ENCODE results near the gene DAP3.
"Not testable (repeated sequence)": the region's sequence is repeated elsewhere in the genome, so short reads cannot be mapped to it uniquely, and the experiment has no call there.

DAP3 gene

DNA sequence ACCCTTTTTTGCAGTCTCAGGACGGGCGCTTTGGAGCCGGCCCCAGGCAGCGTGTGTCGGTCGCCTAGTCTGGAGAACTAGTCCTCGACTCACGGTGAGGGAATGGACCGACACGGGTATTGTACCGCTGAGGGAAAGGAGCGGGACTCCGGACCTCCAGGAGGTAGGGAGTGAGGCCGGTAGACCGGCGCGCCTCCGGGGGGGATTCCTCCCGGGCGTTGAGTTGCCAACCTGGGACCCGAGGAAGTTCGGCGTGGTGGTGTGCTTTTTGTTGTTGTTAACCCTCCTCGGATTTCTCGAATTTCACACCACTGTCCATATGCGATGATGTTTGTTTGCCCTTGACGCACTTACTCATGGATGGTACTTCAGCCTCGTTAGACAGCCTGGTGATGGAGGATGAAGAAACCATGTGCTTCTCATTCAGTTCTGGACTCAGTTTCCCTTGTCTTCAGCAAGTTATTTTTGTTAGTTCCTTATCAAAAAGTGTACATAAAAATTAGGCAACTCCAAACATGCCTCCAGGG lies at the start of gene DAP3:
DAP3 (plus strand) TSS at position 11 of the 527 bp plus-strand sequence. CDS start 20,689 bp downstream, outside the sequence.
- not testable (repeated sequence) for DNase-seq

- DNase-seq, result no peak
Observed at GRCh38 chr1:155640367-155640766, 48.5 kb upstream of the DAP3 start.

DNA sequence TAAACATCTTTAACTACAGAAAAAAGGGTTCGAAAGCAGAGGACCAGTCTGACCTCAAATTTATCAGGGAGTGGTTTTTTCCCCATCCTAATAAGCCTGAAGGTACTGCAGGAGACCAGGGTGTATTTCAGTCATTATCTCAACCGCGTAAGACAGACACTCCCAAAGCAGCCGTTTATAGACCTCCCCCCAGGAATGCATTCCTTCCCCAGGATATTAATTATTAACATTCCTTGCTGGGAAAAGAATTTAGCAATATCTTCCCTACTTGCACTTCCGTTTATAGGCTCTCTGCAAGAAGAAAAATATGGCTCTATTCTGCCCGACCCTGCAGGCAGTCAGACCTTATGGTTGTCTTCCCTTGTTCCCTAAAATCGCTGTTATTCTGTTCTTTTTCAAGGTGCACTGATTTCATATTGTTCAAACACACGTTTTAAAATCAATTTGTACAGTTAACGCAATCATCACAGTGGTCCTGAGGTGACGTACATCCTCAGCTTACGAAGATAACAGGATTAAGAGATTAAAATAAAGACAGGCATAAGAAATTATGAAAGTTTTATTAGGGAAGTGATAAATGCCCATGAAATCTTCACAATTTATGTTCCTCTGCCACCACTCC lies 46.2 kb upstream of the DAP3 start:
- not testable (repeated sequence) for DNase-seq

- DNase-seq, result no peak
Observed at GRCh38 chr1:155643230-155643629, 45.7 kb upstream of the DAP3 start.

DNA sequence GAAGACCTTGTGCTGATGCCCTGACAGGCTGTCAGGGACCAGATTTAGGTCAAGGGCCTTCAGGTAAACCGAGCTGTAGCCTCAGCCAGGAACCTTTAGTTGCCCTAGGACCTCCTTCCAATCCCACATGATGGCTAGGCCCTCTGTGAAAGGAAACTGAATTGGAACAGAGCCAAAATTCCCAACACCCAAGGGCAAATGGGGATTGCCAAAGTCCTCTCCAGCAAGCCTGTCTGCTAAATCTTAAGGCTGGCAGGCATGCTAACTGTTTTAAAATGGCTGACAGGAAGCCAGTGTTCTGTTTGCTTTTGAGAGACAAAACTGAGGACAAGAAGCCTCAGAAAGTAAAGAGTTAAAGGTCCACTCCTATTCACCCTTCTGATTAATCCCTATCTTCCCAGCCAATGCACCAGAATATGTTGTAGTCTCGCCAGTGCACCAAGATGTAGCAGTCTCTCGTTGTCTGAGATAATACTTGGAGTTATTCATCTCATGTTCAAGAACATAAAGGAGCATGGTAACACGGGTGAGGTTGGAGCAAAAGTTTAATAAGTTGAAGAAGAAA lies 43.8 kb upstream of the DAP3 start:
- no peak for DNase-seq

DNA sequence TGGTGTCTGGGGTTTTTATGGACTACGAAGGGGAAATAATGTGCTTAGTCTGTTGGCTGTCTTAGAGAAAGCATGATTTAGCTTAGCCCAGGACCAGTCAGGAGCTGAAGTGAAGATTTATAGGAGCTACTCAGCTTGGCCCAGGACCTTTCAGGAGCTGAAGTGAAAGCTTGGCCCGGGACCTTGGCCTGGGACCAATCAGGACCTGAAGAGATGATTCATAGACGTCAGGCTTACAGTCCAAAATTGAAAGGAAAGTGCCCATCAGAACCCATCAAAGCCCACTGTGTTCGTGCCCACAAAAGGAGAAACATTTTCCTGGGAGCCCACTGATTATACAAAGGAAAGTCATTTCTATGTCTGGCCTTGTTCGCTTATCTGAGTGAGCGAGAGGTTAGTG lies 43.2 kb upstream of the DAP3 start:
- DNase-seq, result no peak

DNA sequence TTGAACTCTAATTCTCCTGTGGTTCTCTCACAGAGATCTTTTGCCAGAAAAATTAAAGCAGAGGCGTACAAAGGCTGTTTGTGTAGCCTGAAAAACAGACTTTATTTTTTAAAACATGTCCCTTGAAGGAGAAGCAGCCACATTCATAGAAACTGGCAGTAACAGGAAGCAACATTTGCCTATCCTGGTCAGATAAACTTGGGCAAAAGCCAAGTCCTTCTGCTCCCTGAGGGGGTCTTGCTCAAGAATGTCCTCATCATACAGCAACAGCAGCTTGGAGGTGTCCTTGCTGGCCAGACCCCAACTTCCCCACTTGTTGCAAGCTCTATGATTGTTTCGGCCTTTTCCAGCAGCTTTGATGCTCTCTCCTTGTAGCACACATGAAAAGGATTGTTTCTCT lies 42.6 kb upstream of the DAP3 start:
- no peak for DNase-seq

GRCh38 chr1:155648207-155649147 lies 40.4 kb upstream of the DAP3 start:
- DNase-seq, result no peak

- DNase-seq, result no peak
Observed at GRCh38 chr1:155649676-155650075, 39.2 kb upstream of the DAP3 start.

- no peak for DNase-seq
Observed at GRCh38 chr1:155650231-155650757, 38.6 kb upstream of the DAP3 start.

DNA sequence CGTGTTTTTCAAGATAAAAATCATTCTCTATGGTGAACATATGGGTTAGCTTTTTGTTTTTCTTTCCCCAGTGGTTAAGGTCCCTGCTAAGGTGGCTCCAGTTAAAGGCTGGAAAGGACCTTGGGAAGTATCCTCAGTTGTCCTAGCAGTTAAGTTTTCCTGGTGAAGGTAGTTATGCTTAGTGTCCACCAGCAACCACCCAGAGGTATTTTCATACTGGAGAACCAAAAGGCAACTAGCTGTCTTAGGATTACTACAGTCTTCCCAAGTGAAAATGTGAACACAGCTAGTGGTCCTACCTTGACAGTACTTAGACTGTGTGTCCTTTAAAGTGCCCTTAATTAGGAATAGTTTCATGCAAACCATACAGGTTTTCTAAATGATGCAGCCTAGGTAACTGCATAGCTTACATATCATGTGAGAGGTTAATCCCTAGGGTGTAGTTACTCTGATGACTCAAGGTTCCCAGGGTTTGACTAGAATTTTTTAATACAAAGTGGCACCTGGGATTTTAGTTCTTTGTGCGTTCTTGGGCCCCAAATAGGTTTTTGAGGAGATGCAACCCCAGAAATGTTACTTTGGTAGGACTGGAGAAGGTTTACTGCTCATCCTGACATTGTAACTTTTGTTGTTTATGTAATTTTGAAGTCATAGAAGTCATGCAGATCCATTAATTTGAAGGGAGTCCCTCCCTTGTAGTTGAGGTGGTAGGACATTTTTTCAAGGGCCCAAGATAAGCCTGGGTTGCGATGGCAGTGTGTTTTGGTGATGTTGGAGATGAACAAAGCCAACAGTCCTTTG lies 36.8 kb upstream of the DAP3 start:
- no peak for DNase-seq

DNA sequence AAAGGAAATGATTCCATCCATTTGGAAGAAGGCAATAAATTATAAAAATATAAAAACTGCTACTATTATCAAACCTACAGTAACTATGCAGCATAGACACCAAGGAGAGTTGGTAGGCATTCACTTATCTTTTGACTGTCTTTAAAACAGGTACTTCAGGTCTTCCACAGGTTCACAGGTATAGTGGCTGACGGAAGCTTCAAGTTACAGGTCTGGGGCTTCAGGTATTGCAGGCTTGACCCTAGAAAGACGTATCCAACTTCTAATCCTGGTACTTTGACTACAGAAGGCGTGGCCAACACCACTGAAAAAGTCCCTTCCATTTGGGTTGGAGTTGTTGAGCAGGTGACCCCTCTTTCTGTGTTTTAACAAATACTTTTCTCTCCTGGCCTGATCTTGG lies 35.9 kb upstream of the DAP3 start:
- no peak for DNase-seq

- no peak for DNase-seq
Observed at GRCh38 chr1:155657463-155657862, 31.4 kb upstream of the DAP3 start.

DNA sequence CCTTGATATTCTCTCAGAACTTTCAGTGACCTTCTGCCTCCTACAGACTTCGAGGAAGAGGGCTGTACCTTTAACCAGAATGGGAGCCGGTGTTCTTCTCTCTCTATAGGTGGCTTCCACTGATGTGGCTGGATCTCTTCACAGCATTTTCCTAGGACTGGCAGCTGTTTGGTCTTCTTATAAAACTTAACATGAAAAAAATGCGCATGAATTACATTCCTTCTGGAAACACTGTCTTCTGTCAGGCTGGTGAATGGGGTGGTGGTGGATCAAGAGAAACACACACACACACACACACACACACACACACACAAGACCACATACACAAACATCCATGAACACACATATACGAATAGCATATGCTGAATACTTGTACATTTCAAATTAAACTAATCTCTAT lies 27.7 kb upstream of the DAP3 start:
- DNase-seq, result not testable (repeated sequence)

- no peak for DNase-seq
Observed at GRCh38 chr1:155669233-155670162, 19.4 kb upstream of the DAP3 start.

GRCh38 chr1:155671750-155672149 lies 17.1 kb upstream of the DAP3 start:
- DNase-seq, result no peak

DNA sequence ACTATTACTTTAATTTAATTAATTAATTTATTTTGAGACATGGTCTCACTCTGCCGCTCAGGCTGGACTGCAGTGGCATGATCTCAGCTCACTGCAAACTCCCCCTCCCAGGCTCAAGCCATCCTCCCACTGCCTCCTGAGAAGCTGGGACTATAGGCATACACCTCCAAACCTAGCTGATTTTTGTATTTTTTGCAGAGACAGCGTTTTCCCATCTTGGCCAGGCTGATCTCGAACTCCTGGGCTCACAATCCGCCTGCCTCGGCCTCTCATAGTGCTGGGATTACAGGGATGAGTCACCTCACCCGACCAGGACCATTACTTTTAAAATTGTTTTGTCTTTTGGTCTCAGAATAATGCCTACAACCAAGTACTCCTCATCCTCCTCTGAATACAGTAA lies 15.9 kb upstream of the DAP3 start:
- no peak for DNase-seq

- no peak for DNase-seq
Observed at GRCh38 chr1:155678027-155678426, 10.9 kb upstream of the DAP3 start.

- DNase-seq, result not testable (repeated sequence)
Observed at GRCh38 chr1:155678992-155679391, 9.9 kb upstream of the DAP3 start.

DNA sequence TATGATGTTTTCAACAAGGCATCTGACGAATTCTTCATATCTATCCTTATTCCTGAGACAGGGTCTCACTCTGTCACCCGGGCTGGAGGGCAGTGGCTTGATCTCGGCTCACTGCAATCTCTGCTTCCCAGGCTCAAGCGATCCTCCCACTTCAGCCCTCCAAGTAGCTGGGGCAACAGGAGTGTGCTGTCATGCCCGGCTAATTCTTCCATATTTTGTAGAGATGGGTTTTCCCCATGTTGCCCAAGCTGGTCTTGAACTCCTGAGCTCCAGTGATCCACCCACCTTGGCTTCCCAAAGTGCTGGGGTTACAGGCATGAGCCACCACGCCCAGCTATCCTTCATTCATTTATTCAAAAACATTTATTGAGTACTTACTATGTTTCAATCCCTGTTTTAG lies 8.4 kb upstream of the DAP3 start:
- no peak for DNase-seq

GRCh38 chr1:155681776-155682175 lies 7.1 kb upstream of the DAP3 start:
- no peak for DNase-seq
